HG02885 (cell line): Measurements from ENCODE around the gene CLK2.
"Not testable (repeated sequence)": the region's sequence is repeated elsewhere in the genome, so short reads cannot be mapped to it uniquely, and the experiment has no call there.

ENCODE experiments used
- ATAC-seq: cut with Tn5 transposase; IDR thresholded peaks from one replicate; pipeline ENCODE4 v1.9.1; 2021; ENCODE audit warnings: mild to moderate bottlenecking; ENCODE audit not compliant: unreplicated experiment, poor library complexity

The CLK2 gene

DNA sequence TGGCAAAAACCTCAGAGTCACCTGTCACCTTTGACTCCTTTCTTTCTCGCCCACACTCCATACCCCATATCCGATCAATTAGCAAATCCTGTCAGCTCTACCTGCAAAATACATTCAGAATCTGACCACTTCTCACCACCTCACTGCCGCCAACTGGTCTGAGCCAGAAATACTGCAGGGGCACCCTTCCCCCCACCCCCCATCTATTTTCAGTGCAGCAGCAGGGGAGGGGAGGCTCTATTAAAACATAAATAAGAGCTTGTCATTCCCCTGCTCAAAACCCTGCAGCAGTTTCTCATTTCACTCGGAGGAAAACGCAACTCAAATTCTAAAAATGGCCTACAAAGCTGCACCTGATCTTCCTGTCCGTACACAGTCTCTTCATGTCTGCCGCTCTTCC lies 24.1 kb upstream of the CLK2 start:
- no peak for ATAC-seq

DNA sequence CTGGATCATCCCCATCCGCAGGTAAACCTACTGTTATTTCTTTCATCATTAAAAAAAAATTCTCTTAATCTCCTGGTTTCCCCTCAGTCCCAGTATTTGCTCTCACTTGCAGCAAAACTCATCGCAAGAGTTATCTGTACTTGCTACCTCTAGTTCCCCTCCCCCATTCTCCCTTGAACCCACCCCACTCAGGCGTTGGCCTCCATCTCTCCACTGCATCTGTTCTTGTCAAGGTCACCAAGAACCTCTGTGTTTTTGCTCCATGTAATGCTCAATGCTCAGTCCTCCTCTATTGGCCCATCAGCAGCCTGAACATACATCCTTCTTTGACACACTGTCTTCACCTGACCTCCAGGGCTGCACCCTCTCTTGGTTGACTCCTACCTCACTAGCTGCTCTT lies 23.4 kb upstream of the CLK2 start:
- ATAC-seq: no peak

DNA sequence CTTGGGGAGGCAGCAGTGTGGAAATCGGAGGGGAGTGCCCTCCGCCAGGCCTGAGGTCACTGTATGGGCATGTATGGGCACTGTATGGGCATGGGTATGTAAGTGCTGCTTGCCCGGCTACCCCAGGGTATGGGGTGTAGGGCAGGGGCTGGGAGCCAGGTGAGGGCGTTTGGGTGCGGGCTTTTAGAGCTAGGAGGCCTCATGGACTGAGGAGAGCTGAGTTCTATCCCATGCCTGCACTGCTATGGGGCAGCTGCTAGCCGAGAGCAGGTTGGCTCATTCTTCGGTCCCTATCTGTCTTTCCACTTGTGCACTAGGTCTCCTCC lies 22.6 kb upstream of the CLK2 start:
- ATAC-seq: no peak

DNA sequence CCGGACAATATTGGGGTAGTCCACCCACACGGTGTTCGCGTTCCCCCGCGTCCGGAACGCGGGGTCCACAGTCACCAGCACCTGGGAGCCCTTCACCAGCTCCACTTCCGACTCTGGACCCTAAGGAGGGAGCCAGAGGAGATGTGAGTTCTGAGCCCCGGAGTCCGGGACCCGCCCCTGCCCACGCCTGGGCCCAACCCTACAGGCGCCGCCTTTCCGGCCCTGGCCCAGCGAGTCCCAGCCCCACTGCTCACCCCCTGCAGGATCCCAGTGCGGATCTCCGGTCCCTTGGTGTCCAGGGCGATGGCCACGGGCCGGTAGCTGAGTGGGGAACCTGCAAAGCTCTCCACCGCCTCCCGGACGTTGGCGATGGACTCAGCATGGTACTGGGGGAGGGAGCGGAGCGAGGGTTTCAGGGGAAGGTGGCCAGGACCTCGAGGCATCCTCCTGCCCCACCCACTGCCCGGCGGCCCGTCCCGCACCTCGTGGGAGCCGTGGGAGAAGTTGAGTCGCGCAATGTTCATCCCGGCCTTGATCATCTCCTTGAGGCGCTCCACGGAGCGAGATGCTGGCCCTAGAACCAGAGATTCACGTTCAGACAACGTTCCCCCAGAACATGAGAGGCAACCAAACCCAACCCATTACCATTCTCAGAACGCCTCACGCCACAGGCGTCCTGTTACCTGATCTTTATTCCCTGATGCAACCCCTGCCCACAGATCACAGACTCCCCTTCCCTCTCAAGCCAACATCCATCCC lies 22.1 kb upstream of the CLK2 start:
- no peak for ATAC-seq

DNA sequence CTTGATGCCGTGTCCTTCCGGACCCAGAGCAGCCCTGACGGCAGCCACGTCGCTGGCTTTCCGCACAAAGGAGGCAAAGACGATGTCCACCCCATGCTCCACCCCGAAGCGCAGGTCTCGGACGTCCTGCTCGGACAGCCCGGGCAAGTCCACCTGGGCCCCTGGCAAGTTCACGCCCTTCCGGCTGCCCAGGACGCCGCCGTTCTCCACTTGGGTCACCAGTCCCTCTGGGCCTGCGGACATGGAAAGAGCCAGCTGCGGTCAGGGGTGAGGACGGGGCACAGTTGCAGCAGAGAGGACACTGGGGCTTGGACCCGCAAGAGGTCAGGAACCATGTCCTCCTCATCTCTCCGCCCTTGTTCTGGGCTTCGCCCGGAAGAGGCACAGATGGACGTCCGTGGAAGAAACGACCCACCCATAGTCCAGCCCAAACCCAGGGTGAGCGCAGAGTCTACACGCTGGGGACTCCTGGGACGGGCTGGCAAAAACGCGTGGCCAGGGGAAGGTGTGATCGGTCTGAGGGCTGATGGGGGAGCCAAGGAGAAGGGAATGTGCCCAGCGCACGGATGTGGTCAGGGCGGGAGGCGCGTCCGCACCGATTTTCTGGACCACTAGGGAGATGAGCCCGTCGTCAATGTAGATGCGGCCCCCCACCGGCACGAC lies 21.3 kb upstream of the CLK2 start:
- no peak for ATAC-seq

DNA sequence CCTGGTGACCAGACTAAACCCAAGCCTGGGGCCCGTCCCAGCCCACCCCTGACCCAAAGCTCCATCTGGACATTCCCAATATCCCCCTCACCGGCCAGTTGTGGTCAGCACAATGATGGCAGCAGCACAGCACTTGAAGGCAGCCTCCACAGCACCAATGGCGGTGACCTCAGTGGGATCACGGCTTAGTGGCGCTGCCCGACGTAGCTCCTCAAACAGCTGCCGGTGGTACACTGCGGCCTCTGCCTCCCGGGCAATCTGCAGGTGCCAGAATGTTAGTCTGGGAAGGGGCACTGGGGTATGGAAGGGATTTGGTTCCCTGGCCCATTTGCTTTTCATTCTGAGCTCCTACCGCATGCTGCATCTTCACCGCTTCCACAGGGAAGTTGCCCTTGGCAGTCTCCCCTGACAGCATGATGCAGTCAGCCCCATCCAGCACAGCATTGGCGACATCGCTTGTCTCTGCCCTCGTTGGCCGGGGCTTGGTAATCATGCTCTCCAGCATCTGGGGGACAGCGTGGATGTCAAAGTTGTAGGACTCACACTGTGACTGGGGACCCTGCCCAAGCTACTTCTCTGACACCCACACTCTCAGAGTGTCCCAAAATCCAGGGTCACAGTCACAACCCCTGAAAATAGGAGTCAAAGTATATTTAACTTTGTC lies 19.9 kb upstream of the CLK2 start:
- ATAC-seq: no peak

DNA sequence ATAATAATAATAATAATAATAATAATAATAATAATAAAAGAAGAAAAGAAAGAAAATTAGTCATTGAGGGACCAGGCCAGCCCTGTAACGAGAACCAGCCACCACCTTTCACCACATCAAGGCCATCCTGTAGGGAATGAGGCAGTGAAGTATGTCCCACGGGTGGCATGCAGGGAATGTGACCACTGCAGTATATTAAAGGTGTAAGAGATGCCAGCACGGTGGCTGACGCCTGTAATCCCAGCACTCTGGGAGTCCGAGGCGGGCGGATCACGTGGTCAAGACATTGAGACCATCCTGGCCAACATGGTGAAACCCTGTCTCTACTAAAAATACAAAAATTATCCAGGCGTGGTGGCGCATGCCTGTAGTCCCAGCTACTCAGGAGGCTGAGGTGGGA lies 17.7 kb upstream of the CLK2 start:
- not testable (repeated sequence) for ATAC-seq

DNA sequence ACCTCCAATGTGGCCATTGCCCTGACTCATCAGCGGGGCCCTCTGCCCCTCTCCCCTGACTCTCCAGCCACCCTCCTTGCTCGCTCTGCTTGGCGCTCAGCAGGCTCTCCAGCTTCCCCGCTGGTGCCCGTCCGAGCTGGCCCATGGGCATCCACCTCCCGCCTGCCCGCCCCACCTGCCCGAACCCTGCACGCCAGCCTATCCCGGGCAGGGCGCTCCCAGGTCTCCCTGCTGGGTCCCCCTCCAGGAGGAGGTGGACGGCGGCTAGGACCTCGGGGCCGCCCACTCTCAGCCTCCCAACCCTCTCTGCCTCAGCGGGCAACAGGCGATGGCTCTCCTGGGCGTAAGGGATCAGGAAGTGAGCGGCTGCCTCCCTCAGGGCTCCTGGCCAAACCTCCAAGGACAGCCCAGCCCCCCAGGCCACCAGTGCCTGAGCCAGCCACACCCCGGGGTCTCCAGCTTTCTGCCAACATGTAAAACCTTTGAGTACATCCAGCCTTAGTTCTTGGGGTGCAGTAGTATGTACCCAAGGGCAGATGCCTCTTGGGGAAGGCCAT lies 14.8 kb upstream of the CLK2 start:
- no peak for ATAC-seq

DNA sequence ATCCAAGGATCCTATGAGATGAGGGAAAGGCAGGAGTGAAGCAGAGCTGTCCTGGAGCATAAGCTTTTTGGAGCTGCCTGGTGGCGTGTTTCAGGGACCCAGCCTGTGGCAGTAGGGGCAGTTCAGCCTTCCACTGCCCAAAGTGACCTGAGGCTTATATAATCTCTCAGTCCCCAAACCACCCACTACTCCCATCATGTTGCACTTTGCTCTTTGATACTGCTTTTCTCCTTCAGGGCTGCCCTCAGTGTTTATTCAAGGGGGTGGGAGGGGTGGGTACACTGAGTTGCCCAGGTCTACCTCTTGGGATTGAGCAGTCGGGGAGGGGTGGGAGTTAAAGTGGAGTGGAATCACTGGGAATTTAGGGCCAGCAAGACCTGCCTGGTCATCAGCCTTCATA lies 13.2 kb upstream of the CLK2 start:
- ATAC-seq: no peak

DNA sequence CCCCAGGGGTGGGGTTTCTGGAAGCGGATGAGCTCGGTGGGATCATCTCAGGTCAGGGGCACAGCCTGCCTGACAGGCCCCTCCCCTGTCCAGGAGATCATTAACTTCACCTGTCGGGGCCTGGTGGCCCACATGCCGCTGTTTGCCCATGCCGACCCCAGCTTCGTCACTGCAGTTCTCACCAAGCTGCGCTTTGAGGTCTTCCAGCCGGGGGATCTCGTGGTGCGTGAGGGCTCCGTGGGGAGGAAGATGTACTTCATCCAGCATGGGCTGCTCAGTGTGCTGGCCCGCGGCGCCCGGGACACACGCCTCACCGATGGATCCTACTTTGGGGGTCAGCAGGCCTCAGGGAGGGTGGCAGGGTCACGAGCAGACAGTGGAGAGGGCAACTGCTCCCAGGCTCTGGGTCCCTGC lies 12.3 kb upstream of the CLK2 start:
- no peak for ATAC-seq

DNA sequence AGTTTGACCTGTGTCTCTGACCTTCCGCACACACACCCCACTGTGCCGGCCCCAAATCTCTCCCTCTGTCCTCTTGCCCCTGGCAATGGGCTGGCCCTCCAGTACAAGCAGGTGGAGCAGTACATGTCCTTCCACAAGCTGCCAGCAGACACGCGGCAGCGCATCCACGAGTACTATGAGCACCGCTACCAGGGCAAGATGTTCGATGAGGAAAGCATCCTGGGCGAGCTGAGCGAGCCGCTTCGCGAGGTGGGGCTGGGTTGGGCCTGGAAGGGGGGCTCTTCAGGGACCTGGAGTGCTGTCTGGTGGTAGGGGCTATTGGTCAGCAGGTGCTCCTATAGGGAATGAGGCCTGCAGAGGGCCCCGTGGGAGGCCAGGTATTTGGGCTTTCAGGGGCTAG lies 11.8 kb upstream of the CLK2 start:
- no peak for ATAC-seq

DNA sequence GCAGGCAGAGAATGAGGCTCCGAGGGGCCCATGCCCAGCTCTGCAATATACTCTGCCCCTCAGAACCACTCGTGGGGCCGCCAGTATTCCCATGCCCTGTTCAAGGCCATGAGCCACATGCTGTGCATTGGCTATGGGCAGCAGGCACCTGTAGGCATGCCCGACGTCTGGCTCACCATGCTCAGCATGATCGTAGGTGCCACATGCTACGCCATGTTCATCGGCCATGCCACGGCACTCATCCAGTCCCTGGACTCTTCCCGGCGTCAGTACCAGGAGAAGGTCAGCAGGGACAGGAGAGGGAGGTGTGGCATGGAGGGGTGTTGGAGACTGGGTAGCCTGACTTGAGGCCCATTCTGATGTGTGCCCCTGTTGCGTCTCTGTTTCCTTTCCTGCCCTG lies 11.2 kb upstream of the CLK2 start:
- no peak for ATAC-seq

DNA sequence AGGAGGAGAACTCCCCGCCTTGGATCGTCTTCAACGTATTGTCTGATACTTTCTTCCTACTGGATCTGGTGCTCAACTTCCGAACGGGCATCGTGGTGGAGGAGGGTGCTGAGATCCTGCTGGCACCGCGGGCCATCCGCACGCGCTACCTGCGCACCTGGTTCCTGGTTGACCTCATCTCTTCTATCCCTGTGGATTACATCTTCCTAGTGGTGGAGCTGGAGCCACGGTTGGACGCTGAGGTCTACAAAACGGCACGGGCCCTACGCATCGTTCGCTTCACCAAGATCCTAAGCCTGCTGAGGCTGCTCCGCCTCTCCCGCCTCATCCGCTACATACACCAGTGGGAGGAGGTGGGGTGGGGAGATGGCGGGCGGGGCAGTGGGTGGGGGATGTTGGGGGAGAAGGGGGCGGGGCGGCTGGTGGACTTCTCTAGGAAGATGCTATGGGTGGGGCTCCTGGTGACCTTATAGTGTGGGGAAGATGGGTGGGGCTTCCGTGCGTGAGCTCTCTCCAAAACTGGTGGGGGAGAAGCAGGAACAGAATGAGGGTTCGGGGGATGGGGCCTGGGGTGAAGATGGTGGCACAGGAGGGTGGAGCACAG lies 9.3 kb upstream of the CLK2 start:
- no peak for ATAC-seq

DNA sequence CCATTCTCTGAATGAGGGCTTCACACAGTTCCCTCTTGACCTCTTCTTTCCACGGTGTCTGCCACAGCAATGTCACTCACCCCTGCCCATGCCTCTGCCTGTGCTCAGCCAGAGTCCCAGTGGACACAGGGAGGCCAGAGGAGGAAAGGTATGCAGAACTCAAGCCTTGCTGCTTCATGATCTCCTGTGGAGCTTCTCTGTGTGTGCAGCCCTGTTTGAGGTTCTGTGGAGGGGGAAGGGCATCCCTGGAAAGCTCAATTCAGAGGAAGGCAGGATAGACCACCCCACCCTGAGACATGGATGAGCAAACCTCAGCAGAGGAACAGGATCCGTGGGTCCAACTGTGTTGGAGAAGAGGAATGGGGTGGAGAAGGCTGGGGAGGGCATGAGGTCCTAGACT lies 6.0 kb upstream of the CLK2 start:
- no peak for ATAC-seq

DNA sequence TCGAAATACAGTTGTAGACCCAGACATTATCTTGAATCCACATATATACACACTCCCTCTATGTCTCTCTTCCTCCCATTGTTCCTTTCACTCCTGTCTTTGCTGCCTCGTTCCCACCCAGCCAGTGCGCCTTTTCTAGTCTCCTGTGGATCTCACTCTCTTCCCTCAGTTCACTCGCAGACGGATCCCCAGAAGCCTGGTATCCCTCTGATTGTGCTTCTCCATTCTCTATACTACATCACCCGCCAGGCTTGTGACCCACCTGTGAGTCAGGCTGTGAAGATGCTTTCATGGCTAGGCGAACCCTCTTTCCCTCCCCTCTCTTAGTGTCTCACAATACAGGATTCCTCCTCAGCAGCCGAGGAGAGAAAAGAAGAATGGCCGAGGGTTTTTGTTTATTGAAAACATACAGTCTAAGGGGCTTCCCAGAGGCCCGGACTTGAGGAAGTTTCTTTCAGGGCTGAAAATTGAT lies 5.4 kb upstream of the CLK2 start:
- ATAC-seq: no peak

DNA sequence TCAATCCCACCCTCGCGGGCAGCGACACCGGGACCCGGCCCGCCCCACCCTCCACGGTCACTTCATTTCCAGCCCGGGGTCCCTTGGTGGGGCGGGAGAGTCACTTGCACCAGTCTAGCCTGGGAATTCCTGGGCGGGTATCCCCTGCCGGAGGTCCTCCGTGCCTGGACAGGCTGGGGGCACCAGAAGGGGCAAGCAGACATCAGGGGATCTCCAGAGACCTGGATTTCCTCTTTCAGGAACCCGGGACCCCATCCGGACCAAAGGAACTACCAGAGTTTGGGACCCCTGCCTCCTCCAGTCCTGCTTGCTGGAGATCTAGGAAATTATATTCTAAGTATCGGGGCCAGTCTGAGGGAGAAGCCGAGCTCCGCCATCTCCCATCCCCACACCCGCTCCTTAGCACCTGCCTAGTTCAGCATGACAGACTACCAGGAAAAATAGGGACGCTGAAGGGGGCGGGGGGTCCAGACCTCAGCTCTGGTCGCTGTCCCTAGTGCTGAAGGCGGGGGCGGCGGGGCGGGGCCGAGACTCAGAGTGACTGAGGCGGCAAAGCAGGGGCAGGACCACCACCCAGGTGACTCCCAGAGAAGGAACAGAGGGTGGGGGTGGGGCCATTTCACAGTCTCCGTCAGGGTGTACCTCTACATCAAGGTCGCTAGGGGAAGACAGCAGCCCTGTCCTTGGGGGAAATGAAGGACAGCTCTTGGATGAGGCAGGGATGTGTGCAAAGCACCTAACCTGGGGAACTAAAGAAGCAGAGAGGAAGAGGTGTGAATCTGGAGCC lies 4.8 kb upstream of the CLK2 start:
- ATAC-seq: no peak

DNA sequence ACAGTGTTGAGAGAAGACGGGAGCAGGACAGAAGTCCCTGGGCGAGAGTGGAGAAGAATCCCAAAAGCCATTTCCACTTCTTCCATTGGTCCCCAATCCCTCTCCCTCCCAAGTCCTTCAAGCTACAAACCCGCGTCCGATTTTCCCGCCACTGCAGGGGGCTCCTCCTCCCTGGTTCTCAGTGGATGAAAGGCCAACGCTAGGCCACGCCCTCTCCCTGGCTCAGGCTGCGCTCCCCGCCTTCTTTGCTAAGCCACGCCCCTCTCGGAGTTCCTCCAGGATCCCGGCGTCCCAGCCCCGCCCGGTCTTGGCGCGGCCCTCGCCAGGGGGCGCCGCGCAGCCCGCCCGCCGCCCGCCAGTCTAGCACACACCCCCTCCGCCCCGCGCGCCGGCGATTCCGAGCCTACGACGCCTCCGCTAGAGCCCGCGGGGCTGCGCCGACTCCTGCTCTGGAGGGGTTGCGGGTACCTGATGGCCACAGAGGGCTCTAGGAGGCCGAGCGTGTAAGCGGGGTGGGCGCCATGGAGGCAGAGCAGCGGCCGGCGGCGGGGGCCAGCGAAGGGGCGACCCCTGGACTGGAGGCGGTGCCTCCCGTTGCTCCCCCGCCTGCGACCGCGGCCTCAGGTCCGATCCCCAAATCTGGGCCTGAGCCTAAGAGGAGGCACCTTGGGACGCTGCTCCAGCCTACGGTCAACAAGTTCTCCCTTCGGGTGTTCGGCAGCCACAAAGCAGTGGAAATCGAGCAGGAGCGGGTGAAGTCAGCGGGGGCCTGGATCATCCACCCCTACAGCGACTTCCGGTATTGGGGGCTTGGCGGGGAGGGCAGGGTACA lies 4.0 kb upstream of the CLK2 start, which contains the start of gene HCN3:
HCN3 (plus strand) TSS at position 394 of the 832 bp plus-strand sequence; CDS start at position 522, 128 bp downstream.
- ATAC-seq: peak; percentile 77

DNA sequence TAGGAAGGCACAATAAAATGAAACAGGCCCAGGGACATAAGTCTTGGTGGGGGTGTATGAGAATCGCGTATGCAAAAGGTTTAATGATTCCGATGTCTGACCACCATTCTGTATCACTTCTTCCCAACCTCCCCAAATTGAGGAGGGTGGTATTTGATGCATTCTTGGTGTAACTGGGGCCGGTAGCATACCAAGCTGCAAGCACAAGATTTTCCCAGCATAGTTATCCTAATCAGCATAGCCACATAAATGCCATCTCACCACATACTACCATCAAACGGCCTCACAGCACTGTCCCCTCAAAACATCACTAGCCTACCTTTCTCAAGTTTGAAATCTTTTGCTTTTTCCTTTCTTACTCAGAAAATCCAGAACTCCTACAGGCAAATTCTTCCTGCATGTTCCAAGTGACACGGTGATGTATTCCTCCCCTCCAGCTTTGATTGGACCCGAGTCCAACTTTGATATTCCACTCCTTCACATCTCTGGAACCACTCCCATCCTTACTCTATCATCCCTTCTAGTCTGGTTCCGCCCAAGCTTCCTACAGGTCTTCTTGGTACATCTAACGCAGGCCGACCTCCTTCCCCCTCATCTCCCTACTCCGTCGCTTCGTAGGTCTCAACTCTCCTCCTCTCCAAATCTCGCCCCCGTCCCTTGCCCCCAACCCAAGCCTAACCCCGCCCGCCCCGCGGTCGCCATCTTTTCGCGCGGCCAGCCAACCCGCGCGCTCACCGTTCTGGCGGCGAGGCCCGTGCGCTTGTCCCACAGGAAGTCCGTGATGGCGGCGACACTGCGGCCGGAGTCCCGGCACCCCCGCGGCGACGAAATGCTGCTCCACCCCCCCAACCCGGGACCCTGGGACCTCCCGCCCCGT lies 600 bp downstream of the CLK2 start:
- ATAC-seq: peak; percentile 30
